ENCODE measurements around the gene KCNMB1.

Gene KCNMB1

DNA sequence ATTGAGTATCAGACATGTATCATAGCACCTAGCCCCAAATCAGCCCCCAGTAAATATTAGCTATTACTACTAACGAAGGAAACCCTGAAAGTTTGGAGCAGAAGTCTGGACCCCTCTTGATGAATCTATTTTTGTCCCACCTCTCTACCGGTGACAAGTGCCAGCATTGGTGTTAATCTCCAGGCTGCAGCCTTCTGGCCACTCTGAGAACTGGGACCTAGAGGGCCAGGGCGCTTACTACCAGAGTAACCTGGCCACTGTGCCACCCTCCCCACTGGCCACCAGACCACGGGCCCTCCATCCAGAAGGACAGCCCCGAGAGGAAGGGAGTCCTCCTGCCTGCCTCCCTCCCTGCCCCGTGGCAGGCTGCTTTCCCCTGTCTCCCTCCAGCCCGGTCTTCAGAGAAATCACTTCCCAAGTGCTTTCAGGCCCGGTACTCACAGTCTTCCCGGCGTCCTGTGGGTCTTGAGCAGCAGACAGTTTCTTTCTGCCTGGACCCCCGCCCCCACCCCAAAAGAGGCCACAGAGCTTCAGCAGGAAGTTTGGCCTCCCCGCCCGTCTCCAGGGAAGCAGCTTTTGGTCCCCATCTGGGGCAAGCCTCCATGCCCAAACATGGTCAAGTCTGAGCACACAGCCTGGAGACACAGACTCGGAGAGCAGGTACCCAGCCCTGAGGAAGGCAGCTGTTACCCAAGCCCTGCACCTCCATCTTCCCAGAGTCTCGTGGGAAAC, at the start of gene KCNMB1:
KCNMB1 (minus strand) TSS at position 550 of the 732 bp plus-strand sequence. CDS start 3,920 bp downstream, outside the sequence.
- no peak for TF ChIP-seq CTCF (IDR thresholded peaks at IDR 0.05; ENCODE audit: poor library complexity, severe bottlenecking)
- no peaks in the 10 kb centered on the region for H3K4me1 ChIP-seq (ENCODE audit: insufficient read depth, poor library complexity, severe bottlenecking)
- H3K27ac ChIP-seq (ENCODE audit: poor library complexity, severe bottlenecking), result no peak within 1 kb of the TSS
- ATAC-seq (ENCODE audit: low read depth) (no peak), DNase-seq (ENCODE audit: low spot score) (no peak)
- no peak within 1 kb of the TSS for H3K4me3 ChIP-seq (ENCODE audit: severe bottlenecking)
- no peaks in the 10 kb centered on the region for H3K9me3 ChIP-seq (ENCODE audit: severe bottlenecking)
- H3K36me3 ChIP-seq (ENCODE audit: low read depth), result no peaks in the 10 kb centered on the region
- H3K27me3 ChIP-seq (ENCODE audit: insufficient read depth, poor library complexity, severe bottlenecking), result no peaks in the 10 kb centered on the region

DNA sequence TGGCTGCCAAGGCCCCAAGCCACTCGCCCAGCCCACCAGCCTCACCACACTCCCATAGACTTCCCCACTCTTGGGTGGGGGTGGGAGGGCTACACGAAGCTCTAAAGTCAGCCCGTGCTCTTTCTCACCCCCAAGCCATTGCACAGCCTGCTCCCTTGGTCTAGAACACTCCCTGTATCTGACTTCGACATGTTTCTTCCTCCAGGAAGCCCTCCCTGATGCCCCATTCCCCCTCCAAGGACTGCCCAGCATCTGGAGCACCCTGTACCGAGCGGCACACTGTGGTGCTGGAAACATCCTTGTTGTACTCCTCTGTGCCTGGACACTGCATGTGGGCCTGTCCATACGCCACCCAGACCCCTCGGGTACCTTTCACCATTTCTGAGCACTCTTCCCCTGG, 49.4 kb upstream of the KCNMB1 start:
- DNase-seq (ENCODE audit: low spot score) (no peak), ATAC-seq (ENCODE audit: low read depth) (no peak)
- no peak overlapping the region for H3K4me3 ChIP-seq (ENCODE audit: severe bottlenecking)
- no peaks in the 10 kb centered on the region for H3K4me1 ChIP-seq (ENCODE audit: insufficient read depth, poor library complexity, severe bottlenecking)
- H3K36me3 ChIP-seq (ENCODE audit: low read depth), result no peaks in the 10 kb centered on the region
- no peak for TF ChIP-seq CTCF (IDR thresholded peaks at IDR 0.05; ENCODE audit: poor library complexity, severe bottlenecking)
- H3K9me3 ChIP-seq (ENCODE audit: severe bottlenecking), result no peaks in the 10 kb centered on the region
- no peaks in the 10 kb centered on the region for H3K27me3 ChIP-seq (ENCODE audit: insufficient read depth, poor library complexity, severe bottlenecking)
- no peak overlapping the region for H3K27ac ChIP-seq (ENCODE audit: poor library complexity, severe bottlenecking)

GRCh38 chr5:170437621-170438375, 48.6 kb upstream of the KCNMB1 start:
- DNase-seq (ENCODE audit: low spot score) (no peak), ATAC-seq (ENCODE audit: low read depth) (no peak)
- Histone ChIP-seq H3K4me3 (ENCODE audit: severe bottlenecking) (no peak overlapping the region), H3K27ac (ENCODE audit: poor library complexity, severe bottlenecking) (no peak overlapping the region), H3K9me3 (ENCODE audit: severe bottlenecking) (peaks cover 5% of the 10 kb centered on the region), H3K4me1 (ENCODE audit: insufficient read depth, poor library complexity, severe bottlenecking) (no peaks in the 10 kb centered on the region), H3K36me3 (ENCODE audit: low read depth) (no peaks in the 10 kb centered on the region), H3K27me3 (ENCODE audit: insufficient read depth, poor library complexity, severe bottlenecking) (no peaks in the 10 kb centered on the region)
- TF ChIP-seq CTCF (IDR thresholded peaks at IDR 0.05; ENCODE audit: poor library complexity, severe bottlenecking), result no peak

GRCh38 chr5:170436335-170436734, 47.2 kb upstream of the KCNMB1 start:
- no peak overlapping the region for H3K4me3 ChIP-seq (ENCODE audit: severe bottlenecking)
- H3K9me3 ChIP-seq (ENCODE audit: severe bottlenecking), result peaks cover 8% of the 10 kb centered on the region
- H3K36me3 ChIP-seq (ENCODE audit: low read depth), result no peaks in the 10 kb centered on the region
- no peaks in the 10 kb centered on the region for H3K27me3 ChIP-seq (ENCODE audit: insufficient read depth, poor library complexity, severe bottlenecking)
- no peak overlapping the region for H3K27ac ChIP-seq (ENCODE audit: poor library complexity, severe bottlenecking)
- no peak for TF ChIP-seq CTCF (IDR thresholded peaks at IDR 0.05; ENCODE audit: poor library complexity, severe bottlenecking)
- no peak for ATAC-seq (ENCODE audit: low read depth)
- no peak for DNase-seq (ENCODE audit: low spot score)
- no peaks in the 10 kb centered on the region for H3K4me1 ChIP-seq (ENCODE audit: insufficient read depth, poor library complexity, severe bottlenecking)

All from RWPE2 (cell line).